HG03439 (cell line): ENCODE results near the gene DUSP2.

Source experiments
- ATAC-seq: cut with Tn5 transposase; IDR thresholded peaks from one replicate; pipeline ENCODE4 v1.9.1; 2021; ENCODE audit warnings: mild to moderate bottlenecking, moderate library complexity; ENCODE audit not compliant: unreplicated experiment

The DUSP2 gene

GRCh38 chr2:96145036-96145847, at the start of gene DUSP2:
DUSP2 (minus strand) TSS chr2:96145440; CDS start chr2:96145354, 86 bp downstream.
- peak; percentile 50 for ATAC-seq

- ATAC-seq: no peak
These were observed 46.9 kb upstream of the DUSP2 start for GRCh38 chr2:96191937-96192670.

GRCh38 chr2:96188821-96189526, 43.7 kb upstream of the DUSP2 start:
- no peak for ATAC-seq

- no peak for ATAC-seq
These were observed 41.3 kb upstream of the DUSP2 start for GRCh38 chr2:96186562-96186961.

GRCh38 chr2:96185516-96185915, 40.3 kb upstream of the DUSP2 start:
- no peak for ATAC-seq

GRCh38 chr2:96184989-96185388, 39.7 kb upstream of the DUSP2 start:
- ATAC-seq: no peak

- no peak for ATAC-seq
These were observed 38.9 kb upstream of the DUSP2 start for GRCh38 chr2:96184188-96184587.

GRCh38 chr2:96181529-96181928, 36.3 kb upstream of the DUSP2 start:
- no peak for ATAC-seq

GRCh38 chr2:96180521-96180920, 35.3 kb upstream of the DUSP2 start:
- ATAC-seq: no peak

GRCh38 chr2:96180002-96180401, 34.8 kb upstream of the DUSP2 start:
- ATAC-seq: no peak

- ATAC-seq: no peak
These were observed 31.4 kb upstream of the DUSP2 start for GRCh38 chr2:96176661-96177060.

- ATAC-seq: no peak
These were observed 30.7 kb upstream of the DUSP2 start for GRCh38 chr2:96175951-96176350.

GRCh38 chr2:96174251-96175144, 29.3 kb upstream of the DUSP2 start:
- ATAC-seq: peak; percentile 78

GRCh38 chr2:96171831-96172230, 26.6 kb upstream of the DUSP2 start:
- no peak for ATAC-seq

- ATAC-seq: no peak
These were observed 25.4 kb upstream of the DUSP2 start for GRCh38 chr2:96170626-96171025.

- no peak for ATAC-seq
These were observed 24.7 kb upstream of the DUSP2 start for GRCh38 chr2:96169868-96170507.

GRCh38 chr2:96167407-96168013, 22.3 kb upstream of the DUSP2 start:
- no peak for ATAC-seq

GRCh38 chr2:96164459-96165184, 19.4 kb upstream of the DUSP2 start:
- peak; percentile 65 for ATAC-seq
